Kidney (tissue), 14 donors: ENCODE measurements around the gene KSR1. TPM values are rescaled to one million over a fixed set of nuclear protein-coding genes. Genes with fewer than 3 reads are reported as not detected.
"Not testable (repeated sequence)": the region's sequence is repeated elsewhere in the genome, so short reads cannot be mapped to it uniquely, and the experiment has no call there.

Experiments used
- DNase-seq, 5 donors: peaks; one replicate each; pipeline ENCODE4 v3.0.0-alpha.2; 2013 to 2020
- FAIRE-seq: peaks from 2 replicates; lab custom pipeline; 2012; peaks lifted over from hg19 to GRCh38; lab: Jason Lieb, UNC
- H3K27ac ChIP-seq, 2 donors: one replicate each; pipeline ENCODE4 v1.7.0; 2013; ENCODE audit warnings: low read depth in 2 of 2, low read length in 2 of 2, inconsistent platforms in 1 of 2
- H3K27me3 ChIP-seq: one replicate; pipeline ENCODE4 v1.7.1; 2013; ENCODE audit warnings: low read length, inconsistent platforms; ENCODE audit not compliant: control insufficient read depth, insufficient read depth
- H3K36me3 ChIP-seq, 3 donors: one replicate each; pipeline versions ENCODE4 v1.7.0 to v1.7.1; 2013; ENCODE audit warnings: low read length in 3 of 3, control low read depth in 1 of 3, inconsistent platforms in 1 of 3; ENCODE audit not compliant: insufficient read depth in 3 of 3, control insufficient read depth in 2 of 3
- H3K4me1 ChIP-seq, 3 donors: one replicate each; pipeline versions ENCODE4 v1.7.0 to v1.7.1; 2013; ENCODE audit warnings: low read length in 3 of 3, inconsistent platforms in 1 of 3, low read depth in 1 of 3; ENCODE audit not compliant: control insufficient read depth in 2 of 3, insufficient read depth in 2 of 3
- H3K4me3 ChIP-seq, 3 donors: one replicate each; pipeline versions ENCODE4 v1.7.0 to v1.8.1; 2013; ENCODE audit warnings: low read length in 3 of 3, control low read depth in 1 of 3, inconsistent platforms in 1 of 3
- H3K9ac ChIP-seq, 3 donors: one replicate each; pipeline versions ENCODE4 v1.7.0 to v1.7.1; 2013; ENCODE audit warnings: low read length in 3 of 3, control low read depth in 1 of 3, inconsistent platforms in 1 of 3
- H3K9me3 ChIP-seq, 3 donors: one replicate each; pipeline versions ENCODE4 v1.7.0 to v1.7.1; 2013; ENCODE audit warnings: low read length in 3 of 3, control low read depth in 1 of 3, inconsistent platforms in 1 of 3; ENCODE audit not compliant: control insufficient read depth in 2 of 3, insufficient read depth in 1 of 3
- CTCF ChIP-seq: IDR thresholded peaks from 3 replicates; pipeline ENCODE4 v1.5.1; 2012; ENCODE audit warnings: mild to moderate bottlenecking, moderate library complexity, borderline replicate concordance; ENCODE audit not compliant: insufficient read depth; ENCODE audit errors: extremely low read depth
- intact Hi-C: fragments of 100-400 bp; cut with DNase I; formaldehyde crosslinking; loops from one replicate; pipeline ENCODE4 v1.11.1; 2022
- polyA plus RNA-seq: library from polyadenylated mRNA; stranded (reverse); fragments of 350-450 nt; fragmentation: Illumina TruSeq; extraction: RNeasy Lipid Tissue Mini Kit (QIAGEN cat#74804); gene quantifications from one replicate; pipeline ENCODE4 v1.2.3, GENCODE V29; 2014; ENCODE audit warnings: low read depth, low replicate concordance; ENCODE audit not compliant: insufficient read depth
- total RNA-seq: library from RNA; stranded (reverse); fragmentation: NEBNext Ultra II Directional; extraction: Animal tissue kit (Norgen Biotek cat#: 25700); gene quantifications from one replicate; pipeline ENCODE4 v1.2.1, GENCODE V29; 2021
- donor health status: control.
- donor health status: control.
- donor health status: control.
- donor health status: control.
- donor health status: control.
- donor health status: DM: yes; HTN: yes; CAD: no.
- donor health status: Normal renal cell carcinoma (clear cell type).

The KSR1 gene
- total and polyA plus RNA-seq, 2 donors from 2014 or later, result 11.7 to 97.3 TPM

DNA sequence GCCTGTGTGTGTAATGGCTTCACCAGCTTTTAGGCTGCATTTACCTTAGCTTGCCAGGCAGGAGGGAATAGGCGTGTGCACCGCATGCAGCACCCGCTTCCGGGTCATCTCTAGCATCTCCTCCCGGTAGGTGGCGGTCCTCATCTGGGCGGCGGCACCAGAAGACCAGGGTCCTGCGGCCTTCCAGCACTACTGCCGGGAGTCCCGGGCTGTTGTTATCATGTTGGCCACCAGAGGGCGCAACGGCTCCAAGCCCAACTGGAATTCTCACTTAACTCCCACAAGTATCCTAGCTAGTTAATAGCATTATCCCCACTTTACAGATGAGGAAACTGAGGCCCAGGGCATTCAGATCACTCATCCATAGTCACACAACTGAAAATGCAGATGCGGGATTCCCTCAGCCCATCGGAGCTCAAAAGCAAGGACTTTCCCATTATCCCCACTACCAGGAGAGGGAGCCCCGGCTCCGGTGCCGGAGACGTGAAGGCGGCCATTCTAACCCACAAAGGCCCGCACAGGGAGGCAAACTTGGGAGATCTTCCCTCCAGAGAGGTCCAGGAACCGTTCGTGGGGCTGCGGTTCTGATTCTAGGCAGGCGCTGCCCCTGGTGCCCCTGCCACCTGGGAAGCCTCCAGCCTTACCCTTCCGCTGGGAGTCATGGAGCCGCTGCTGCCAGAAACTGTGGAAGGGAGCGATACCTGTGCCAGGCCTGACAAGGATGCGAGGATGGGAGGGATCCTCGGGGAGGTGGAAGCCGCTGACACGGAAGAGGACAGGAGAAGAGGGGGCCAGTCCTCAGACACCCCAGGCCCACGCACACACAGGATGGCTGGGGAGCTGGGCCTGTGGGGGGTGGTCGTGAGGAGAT is 198.6 kb downstream of the KSR1 start:
- no peak overlapping the region for H3K27ac ChIP-seq
- FAIRE-seq (no peak), DNase-seq (peak; percentile 77 to 88 (median 83))
- H3K36me3 ChIP-seq, result no peaks in the 10 kb centered on the region
- no peaks in the 10 kb centered on the region for H3K4me1 ChIP-seq
- peak; percentile 81 for TF ChIP-seq CTCF
- no peak overlapping the region for H3K9ac ChIP-seq
- intact Hi-C loops, result loop anchor here (5.0 kb wide), 1 partner anchor 102 kb away; no protein-coding TSS in a partner anchor
- no peaks in the 10 kb centered on the region for H3K9me3 ChIP-seq
- H3K27me3 ChIP-seq, result no peaks in the 10 kb centered on the region
- H3K4me3 ChIP-seq, result no peak overlapping the region

- H3K27me3 ChIP-seq, H3K4me3 ChIP-seq, H3K36me3 ChIP-seq, H3K4me1 ChIP-seq, H3K27ac ChIP-seq, H3K9me3 ChIP-seq, H3K9ac ChIP-seq, FAIRE-seq: not testable (repeated sequence)
- intact Hi-C loops, result loop anchor here (5.0 kb wide), 1 partner anchor 102 kb away; no protein-coding TSS in a partner anchor
- peak in 1 of 5 donors; percentile 49 for DNase-seq
Observed at GRCh38 chr17:27655525-27656111, 199.4 kb downstream of the KSR1 start.

GRCh38 chr17:27656620-27657019 is 200.4 kb downstream of the KSR1 start:
- FAIRE-seq, H3K4me3 ChIP-seq, H3K27me3 ChIP-seq, H3K9me3 ChIP-seq, H3K27ac ChIP-seq, H3K36me3 ChIP-seq, H3K9ac ChIP-seq, H3K4me1 ChIP-seq: not testable (repeated sequence)
- peak in 1 of 5 donors; percentile 25 for DNase-seq
- intact Hi-C loops, result loop anchor here (5.0 kb wide), 1 partner anchor 101 kb away; no protein-coding TSS in a partner anchor

- no peaks in the 10 kb centered on the region for H3K27me3 ChIP-seq
- TF ChIP-seq CTCF, result no peak
- DNase-seq, result peak in 3 of 5 donors; percentile 18 to 53 (median 33)
- intact Hi-C loops, result loop anchor here (5.0 kb wide), 1 partner anchor 100 kb away; no protein-coding TSS in a partner anchor
- H3K4me1 ChIP-seq, result no peaks in the 10 kb centered on the region
- no peaks in the 10 kb centered on the region for H3K9me3 ChIP-seq
- no peak overlapping the region for H3K4me3 ChIP-seq
- H3K9ac ChIP-seq, result no peak overlapping the region
- H3K36me3 ChIP-seq, result no peaks in the 10 kb centered on the region
- FAIRE-seq, result no peak
- H3K27ac ChIP-seq, result no peak overlapping the region
Observed at GRCh38 chr17:27657620-27658019, 201.4 kb downstream of the KSR1 start.
